Gastrocnemius medialis (tissue), 4 donors: ENCODE results near the gene GREB1L.

Source experiments
- POLR2A ChIP-seq, 2 donors: fragments of 450-650 bp; IDR thresholded peaks; one replicate each; pipeline ENCODE4 v1.6.1; 2017; ENCODE audit warnings: antibody characterized with exemption in 2 of 2, mild to moderate bottlenecking in 2 of 2, moderate library complexity in 2 of 2
- TF ChIP-seq, protein P1 (sequence below), 5 experiments: fragments of 450-650 bp in 3 of 5; fragments of 200-600 bp in 2 of 5; sonication (generic) in 2 of 5; IDR thresholded peaks in 4 of 5; conservative IDR thresholded peaks in 1 of 5; 1 replicate in 4 of 5; 2 replicates in 1 of 5; pipeline ENCODE4 v1.5.1; 2016 to 2019; ENCODE audit warnings: antibody characterized with exemption in 5 of 5, mild to moderate bottlenecking in 3 of 5, moderate library complexity in 3 of 5

DNA sequence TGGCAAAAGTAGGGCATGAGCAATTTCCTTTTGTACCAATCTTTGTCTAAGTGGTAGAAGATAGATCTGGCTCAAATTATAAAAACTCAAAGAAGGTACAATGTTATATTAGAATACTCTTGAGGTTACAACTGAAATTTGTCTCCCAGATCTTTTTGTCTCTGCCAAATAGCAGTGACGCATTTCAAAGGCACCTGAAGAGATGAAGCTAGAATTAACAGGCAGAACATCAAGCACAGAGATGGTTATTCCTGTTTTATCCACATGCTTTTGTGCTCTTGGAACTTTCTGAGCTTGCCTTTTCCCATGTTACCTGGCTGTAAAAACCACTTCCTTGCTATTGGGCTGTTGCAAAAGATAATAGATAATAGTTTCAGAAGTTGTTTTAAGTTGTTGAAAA, 74.3 kb downstream of the GREB1L start:
- TF ChIP-seq, protein P1, sequence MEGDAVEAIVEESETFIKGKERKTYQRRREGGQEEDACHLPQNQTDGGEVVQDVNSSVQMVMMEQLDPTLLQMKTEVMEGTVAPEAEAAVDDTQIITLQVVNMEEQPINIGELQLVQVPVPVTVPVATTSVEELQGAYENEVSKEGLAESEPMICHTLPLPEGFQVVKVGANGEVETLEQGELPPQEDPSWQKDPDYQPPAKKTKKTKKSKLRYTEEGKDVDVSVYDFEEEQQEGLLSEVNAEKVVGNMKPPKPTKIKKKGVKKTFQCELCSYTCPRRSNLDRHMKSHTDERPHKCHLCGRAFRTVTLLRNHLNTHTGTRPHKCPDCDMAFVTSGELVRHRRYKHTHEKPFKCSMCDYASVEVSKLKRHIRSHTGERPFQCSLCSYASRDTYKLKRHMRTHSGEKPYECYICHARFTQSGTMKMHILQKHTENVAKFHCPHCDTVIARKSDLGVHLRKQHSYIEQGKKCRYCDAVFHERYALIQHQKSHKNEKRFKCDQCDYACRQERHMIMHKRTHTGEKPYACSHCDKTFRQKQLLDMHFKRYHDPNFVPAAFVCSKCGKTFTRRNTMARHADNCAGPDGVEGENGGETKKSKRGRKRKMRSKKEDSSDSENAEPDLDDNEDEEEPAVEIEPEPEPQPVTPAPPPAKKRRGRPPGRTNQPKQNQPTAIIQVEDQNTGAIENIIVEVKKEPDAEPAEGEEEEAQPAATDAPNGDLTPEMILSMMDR (IDR thresholded peaks at IDR 0.05 in 4 of 5, conservative IDR thresholded peaks at IDR 0.05 in 1 of 5) = no peak
- TF ChIP-seq POLR2A (IDR thresholded peaks at IDR 0.05) = no peak
